Neural progenitor cell (in vitro differentiated cells): Measurements from ENCODE around the gene MYBPH. TPM values are rescaled to one million over a fixed set of nuclear protein-coding genes. Genes with fewer than 3 reads are reported as not detected.

Source experiments
- DNase-seq: peaks from one replicate; pipeline ENCODE4 v3.0.0-alpha.2; 2016; ENCODE audit warnings: low spot score
- H2AFZ ChIP-seq: fragments of 200-600 bp; sonication (generic); replicated peaks from 2 replicates; pipeline ENCODE4 v1.6.1; 2016; ENCODE audit warnings: antibody characterized with exemption
- H3F3A ChIP-seq: fragments of 200-600 bp; sonication (generic); 2 replicates; pipeline ENCODE4 v1.6.1; 2016; ENCODE audit warnings: antibody characterized with exemption, low read depth
- H3K27ac ChIP-seq: fragments of 200-600 bp; sonication (generic); 2 replicates; pipeline ENCODE4 v1.5.1; 2016; ENCODE audit warnings: mild to moderate bottlenecking
- H3K27me3 ChIP-seq: fragments of 200-600 bp; sonication (generic); 2 replicates; pipeline ENCODE4 v1.6.1; 2016; ENCODE audit warnings: mild to moderate bottlenecking, moderate library complexity
- H3K36me3 ChIP-seq: fragments of 200-600 bp; sonication (generic); 2 replicates; pipeline ENCODE4 v1.5.1; 2016
- H3K4me1 ChIP-seq: fragments of 200-600 bp; sonication (generic); 2 replicates; pipeline ENCODE4 v1.6.1; 2016; ENCODE audit warnings: mixed run types
- H3K4me2 ChIP-seq: fragments of 200-600 bp; sonication (generic); 2 replicates; pipeline ENCODE4 v1.6.1; 2016
- H3K4me3 ChIP-seq: fragments of 200-600 bp; sonication (generic); 2 replicates; pipeline ENCODE4 v1.5.1; 2016
- H3K79me2 ChIP-seq: fragments of 200-600 bp; sonication (generic); 2 replicates; pipeline ENCODE4 v1.6.1; 2016; ENCODE audit warnings: low read depth
- H3K9ac ChIP-seq: fragments of 200-600 bp; sonication (generic); 2 replicates; pipeline ENCODE4 v1.6.1; 2016
- H3K9me3 ChIP-seq: fragments of 200-600 bp; sonication (generic); 2 replicates; pipeline ENCODE4 v1.5.1; 2016; ENCODE audit warnings: low read depth
- H4K20me1 ChIP-seq: fragments of 200-600 bp; sonication (generic); 2 replicates; pipeline ENCODE4 v1.6.1; 2016; ENCODE audit warnings: low read depth
- H3K27ac Mint-ChIP-seq: 3 replicates; pipeline ENCODE4 v1.8.0; 2021; ENCODE audit warnings: mixed read lengths
- H3K27me3 Mint-ChIP-seq: 2 replicates; pipeline ENCODE4 v1.8.0; 2022; ENCODE audit warnings: low read depth, mild to moderate bottlenecking, inconsistent platforms, moderate library complexity, mixed read lengths; ENCODE audit not compliant: insufficient read depth
- H3K36me3 Mint-ChIP-seq: 3 replicates; pipeline ENCODE4 v1.8.0; 2021; ENCODE audit warnings: mixed read lengths
- H3K4me1 Mint-ChIP-seq: 3 replicates; pipeline ENCODE4 v1.8.0; 2021; ENCODE audit warnings: mixed read lengths
- H3K4me3 Mint-ChIP-seq: 3 replicates; pipeline ENCODE4 v1.8.0; 2021; ENCODE audit warnings: mild to moderate bottlenecking, moderate library complexity, mixed read lengths
- H3K9me3 Mint-ChIP-seq: 3 replicates; pipeline ENCODE4 v1.8.0; 2020; ENCODE audit warnings: mixed read lengths
- CTCF ChIP-seq: fragments of 200-600 bp; sonication (generic); IDR thresholded peaks from 2 replicates; pipeline ENCODE4 v1.5.1; 2017; ENCODE audit warnings: antibody characterized with exemption, mild to moderate bottlenecking
- EZH2 ChIP-seq: fragments of 200-600 bp; sonication (generic); IDR thresholded peaks from 2 replicates; pipeline ENCODE4 v1.6.1; 2017; ENCODE audit warnings: antibody characterized with exemption, mild to moderate bottlenecking, moderate library complexity
- EZH2phosphoT487 ChIP-seq: fragments of 200-600 bp; sonication (generic); IDR thresholded peaks from 2 replicates; pipeline ENCODE4 v1.6.1; 2017; ENCODE audit warnings: antibody characterized with exemption
- total RNA-seq: library from RNA; depleted of rRNA; stranded (reverse); fragments of >200 nt; gene quantifications from 2 replicates; pipeline ENCODE4 v1.2.3, GENCODE V29; 2015; ENCODE audit warnings: low replicate concordance

The MYBPH gene
- total RNA-seq, 1 donor from 2014 or later, result not detected

GRCh38 chr1:203124011-203124410 lies 51.6 kb downstream of the MYBPH start:
- Mint-ChIP-seq H3K9me3 (no peaks in the 10 kb centered on the region), H3K36me3 (peaks cover 2% of the 10 kb centered on the region), H3K4me1 (peaks cover 42% of the 10 kb centered on the region), H3K4me3 (no peak overlapping the region), H3K27me3 (peaks cover 16% of the 10 kb centered on the region), H3K27ac (peak overlapping the region; percentile 81)
- Histone ChIP-seq H3K9me3 (no peaks in the 10 kb centered on the region), H3K27ac (no peak overlapping the region), H3K9ac (no peak overlapping the region), H3K4me2 (no peak overlapping the region), H3K27me3 (peaks cover 30% of the 10 kb centered on the region), H3K4me3 (no peak overlapping the region), H3K79me2 (no peaks in the 10 kb centered on the region), H2AFZ (no peak overlapping the region), H4K20me1 (peaks cover 3% of the 10 kb centered on the region), H3F3A (peaks cover 9% of the 10 kb centered on the region), H3K4me1 (peaks cover 20% of the 10 kb centered on the region), H3K36me3 (no peaks in the 10 kb centered on the region)
- TF ChIP-seq EZH2 (no peak), CTCF (no peak), EZH2phosphoT487 (no peak)
- no peak for DNase-seq

- Mint-ChIP-seq H3K27me3 (peaks cover 10% of the 10 kb centered on the region), H3K27ac (no peak overlapping the region), H3K4me3 (no peak overlapping the region), H3K4me1 (peaks cover 31% of the 10 kb centered on the region), H3K36me3 (no peaks in the 10 kb centered on the region), H3K9me3 (no peaks in the 10 kb centered on the region)
- DNase-seq, result no peak
- Histone ChIP-seq H3K36me3 (no peaks in the 10 kb centered on the region), H3F3A (peaks cover 4% of the 10 kb centered on the region), H2AFZ (no peak overlapping the region), H3K27me3 (peaks cover 21% of the 10 kb centered on the region), H3K79me2 (no peaks in the 10 kb centered on the region), H4K20me1 (peaks cover 3% of the 10 kb centered on the region), H3K4me1 (peaks cover 16% of the 10 kb centered on the region), H3K27ac (no peak overlapping the region), H3K9me3 (no peaks in the 10 kb centered on the region), H3K4me2 (no peak overlapping the region), H3K4me3 (no peak overlapping the region), H3K9ac (no peak overlapping the region)
- TF ChIP-seq CTCF (no peak), EZH2 (no peak), EZH2phosphoT487 (no peak)
Measured at GRCh38 chr1:203122159-203122558, 53.5 kb downstream of the MYBPH start.

GRCh38 chr1:203121186-203122015 lies 54.2 kb downstream of the MYBPH start:
- Mint-ChIP-seq H3K9me3 (no peaks in the 10 kb centered on the region), H3K4me1 (peaks cover 23% of the 10 kb centered on the region), H3K4me3 (no peak overlapping the region), H3K27me3 (peaks cover 12% of the 10 kb centered on the region), H3K27ac (no peak overlapping the region), H3K36me3 (no peaks in the 10 kb centered on the region)
- Histone ChIP-seq H3K27me3 (peaks cover 21% of the 10 kb centered on the region), H2AFZ (no peak overlapping the region), H3K79me2 (no peaks in the 10 kb centered on the region), H3F3A (no peaks in the 10 kb centered on the region), H3K4me2 (no peak overlapping the region), H3K27ac (no peak overlapping the region), H3K36me3 (no peaks in the 10 kb centered on the region), H3K4me1 (peaks cover 9% of the 10 kb centered on the region), H3K9ac (no peak overlapping the region), H3K4me3 (no peak overlapping the region), H4K20me1 (no peaks in the 10 kb centered on the region), H3K9me3 (no peaks in the 10 kb centered on the region)
- DNase-seq, result no peak
- no peak for TF ChIP-seq CTCF
- no peak for TF ChIP-seq EZH2
- no peak for TF ChIP-seq EZH2phosphoT487
